Stomach smooth muscle (tissue), 2 donors: Measurements from ENCODE around the gene HTT.

Source experiments
- H3K27ac ChIP-seq: one replicate; pipeline ENCODE4 v1.7.0; 2013; ENCODE audit warnings: mild to moderate bottlenecking, low read length, inconsistent platforms
- H3K27me3 ChIP-seq, 2 donors: one replicate each; pipeline ENCODE4 v1.7.0; 2013; ENCODE audit warnings: low read length in 2 of 2; ENCODE audit not compliant: insufficient read depth in 2 of 2, control insufficient read depth in 1 of 2
- H3K36me3 ChIP-seq, 2 donors: one replicate each; pipeline ENCODE4 v1.7.0; 2013; ENCODE audit warnings: low read length in 2 of 2; ENCODE audit not compliant: control insufficient read depth in 2 of 2, insufficient read depth in 2 of 2
- H3K4me1 ChIP-seq: one replicate; pipeline ENCODE4 v1.7.0; 2013; ENCODE audit warnings: low read length; ENCODE audit not compliant: control insufficient read depth, insufficient read depth
- H3K4me3 ChIP-seq, 2 donors: one replicate each; pipeline ENCODE4 v1.7.0; 2013; ENCODE audit warnings: low read length in 2 of 2
- H3K9ac ChIP-seq, 2 donors: one replicate each; pipeline ENCODE4 v1.7.0; 2013; ENCODE audit warnings: low read length in 2 of 2, mild to moderate bottlenecking in 1 of 2
- H3K9me3 ChIP-seq, 2 donors: one replicate each; pipeline ENCODE4 v1.7.0; 2013; ENCODE audit warnings: low read length in 2 of 2; ENCODE audit not compliant: control insufficient read depth in 2 of 2
- donor health status: healthy.
- donor health status: Pancreatic carcinoma.

The HTT gene

GRCh38 chr4:3192188-3192587 is 117.7 kb downstream of the HTT start:
- H3K27me3 ChIP-seq, result no peaks in the 10 kb centered on the region
- H3K4me3 ChIP-seq, result no peak overlapping the region
- H3K9me3 ChIP-seq, result no peaks in the 10 kb centered on the region
- H3K4me1 ChIP-seq, result no peaks in the 10 kb centered on the region
- peaks cover 42% of the 10 kb centered on the region in 2 donors for H3K36me3 ChIP-seq
- no peak overlapping the region for H3K9ac ChIP-seq
- H3K27ac ChIP-seq, result no peak overlapping the region

- Histone ChIP-seq H3K27ac (no peak overlapping the region), H3K4me3 (no peak overlapping the region), H3K27me3 (no peaks in the 10 kb centered on the region), H3K4me1 (no peaks in the 10 kb centered on the region), H3K9ac (no peak overlapping the region), H3K36me3 (peaks cover 46 to 47% of the 10 kb centered on the region in 2 donors), H3K9me3 (no peaks in the 10 kb centered on the region)
These were observed 118.3 kb downstream of the HTT start for GRCh38 chr4:3192827-3193226.

- Histone ChIP-seq H3K27ac (no peak overlapping the region), H3K36me3 (peaks cover 39% of the 10 kb centered on the region in 2 donors)
These were observed 119.2 kb downstream of the HTT start for GRCh38 chr4:3193531-3194203.

GRCh38 chr4:3196670-3197359 is 122.3 kb downstream of the HTT start:
- Histone ChIP-seq H3K36me3 (peaks cover 35% of the 10 kb centered on the region in 2 donors), H3K9me3 (no peaks in the 10 kb centered on the region), H3K4me1 (no peaks in the 10 kb centered on the region), H3K27me3 (no peaks in the 10 kb centered on the region), H3K27ac (no peak overlapping the region), H3K4me3 (no peak overlapping the region), H3K9ac (no peak overlapping the region)

More at GRCh38 chr4:3193531-3194203, 119.2 kb downstream of the HTT start:
- Histone ChIP-seq H3K9ac (no peak overlapping the region), H3K4me3 (no peak overlapping the region), H3K9me3 (no peaks in the 10 kb centered on the region), H3K4me1 (no peaks in the 10 kb centered on the region), H3K27me3 (no peaks in the 10 kb centered on the region)

GRCh38 chr4:3197366-3198105 is 123.1 kb downstream of the HTT start:
- Histone ChIP-seq H3K9me3 (no peaks in the 10 kb centered on the region), H3K9ac (no peak overlapping the region), H3K36me3 (peaks cover 31% of the 10 kb centered on the region in 2 donors), H3K4me1 (peaks cover 2% of the 10 kb centered on the region), H3K27me3 (no peaks in the 10 kb centered on the region), H3K27ac (no peak overlapping the region), H3K4me3 (no peak overlapping the region)

GRCh38 chr4:3198906-3199305 is 124.4 kb downstream of the HTT start:
- no peaks in the 10 kb centered on the region for H3K9me3 ChIP-seq
- H3K4me3 ChIP-seq, result no peak overlapping the region
- H3K36me3 ChIP-seq, result peaks cover 31% of the 10 kb centered on the region in 2 donors
- H3K9ac ChIP-seq, result no peak overlapping the region
- H3K27ac ChIP-seq, result no peak overlapping the region
- no peaks in the 10 kb centered on the region for H3K27me3 ChIP-seq
- H3K4me1 ChIP-seq, result peaks cover 8% of the 10 kb centered on the region

- H3K36me3 ChIP-seq, result peaks cover 26 to 31% of the 10 kb centered on the region in 2 donors
- H3K27me3 ChIP-seq, result no peaks in the 10 kb centered on the region
- peaks cover 16% of the 10 kb centered on the region for H3K4me1 ChIP-seq
- H3K9me3 ChIP-seq, result no peaks in the 10 kb centered on the region
- no peak overlapping the region for H3K27ac ChIP-seq
- H3K9ac ChIP-seq, result no peak overlapping the region
- no peak overlapping the region for H3K4me3 ChIP-seq
These were observed 125.4 kb downstream of the HTT start for GRCh38 chr4:3199653-3200422.

GRCh38 chr4:3200423-3201090 is 126.1 kb downstream of the HTT start:
- Histone ChIP-seq H3K9me3 (no peaks in the 10 kb centered on the region), H3K4me3 (no peak overlapping the region), H3K4me1 (peaks cover 16% of the 10 kb centered on the region), H3K27me3 (no peaks in the 10 kb centered on the region), H3K9ac (no peak overlapping the region), H3K27ac (no peak overlapping the region), H3K36me3 (peaks cover 25% of the 10 kb centered on the region in 2 donors)

GRCh38 chr4:3201718-3202702 is 127.5 kb downstream of the HTT start:
- Histone ChIP-seq H3K9me3 (no peaks in the 10 kb centered on the region), H3K27ac (no peak overlapping the region), H3K36me3 (peaks cover 20 to 25% of the 10 kb centered on the region in 2 donors), H3K9ac (no peak overlapping the region), H3K4me3 (no peak overlapping the region), H3K27me3 (no peaks in the 10 kb centered on the region), H3K4me1 (peaks cover 16% of the 10 kb centered on the region)
